ENCODE results near the gene COX19. TPM values are rescaled to one million over a fixed set of nuclear protein-coding genes. Genes with fewer than 3 reads are reported as not detected.

Gene COX19
- total RNA-seq, 1 donor = 12.5 TPM

- no peak for DNase-seq (ENCODE audit: low read depth)
Observed at GRCh38 chr7:951881-952547, 23.3 kb downstream of the COX19 start.

GRCh38 chr7:949021-949934 is 26.1 kb downstream of the COX19 start:
- no peak for DNase-seq (ENCODE audit: low read depth)
- TF ChIP-seq CTCF (IDR thresholded peaks at IDR 0.05; ENCODE audit: insufficient read depth, low read length) = no peak
- no peak overlapping the region for H3K4me3 ChIP-seq (ENCODE audit: low read depth, low read length)

More at GRCh38 chr7:951881-952547, 23.3 kb downstream of the COX19 start:
- TF ChIP-seq CTCF (IDR thresholded peaks at IDR 0.05; ENCODE audit: insufficient read depth, low read length) = no peak
- H3K4me3 ChIP-seq (ENCODE audit: low read depth, low read length) = no peak overlapping the region

- no peak for DNase-seq (ENCODE audit: low read depth)
- no peak for TF ChIP-seq CTCF (IDR thresholded peaks at IDR 0.05; ENCODE audit: insufficient read depth, low read length)
- H3K4me3 ChIP-seq (ENCODE audit: low read depth, low read length) = no peak overlapping the region
Observed at GRCh38 chr7:947391-948210, 27.7 kb downstream of the COX19 start.

GRCh38 chr7:946256-946996 is 28.9 kb downstream of the COX19 start:
- H3K4me3 ChIP-seq (ENCODE audit: low read depth, low read length) = no peak overlapping the region
- no peak for DNase-seq (ENCODE audit: low read depth)
- TF ChIP-seq CTCF (IDR thresholded peaks at IDR 0.05; ENCODE audit: insufficient read depth, low read length) = no peak

GRCh38 chr7:945556-946255 is 29.6 kb downstream of the COX19 start:
- DNase-seq (ENCODE audit: low read depth) = no peak
- no peak for TF ChIP-seq CTCF (IDR thresholded peaks at IDR 0.05; ENCODE audit: insufficient read depth, low read length)
- H3K4me3 ChIP-seq (ENCODE audit: low read depth, low read length) = no peak overlapping the region

Data from fibroblast of the aortic adventitia (primary cell).